Kidney tubule cell (primary cell): ENCODE measurements around the gene KDM5D.

Experiments
- DNase-seq: peaks from one replicate; pipeline ENCODE4 v3.0.0-alpha.2; 2018; ENCODE audit warnings: low spot score

Gene KDM5D

GRCh38 chrY:19744381-19745378 is at the start of gene KDM5D:
KDM5D (minus strand) TSS chrY:19744726; CDS start chrY:19744534, 192 bp downstream.
- no peak for DNase-seq

- DNase-seq: no peak
Measured at GRCh38 chrY:19768375-19768774, 23.8 kb upstream of the KDM5D start.

GRCh38 chrY:19743331-19743730 is 1.2 kb downstream of the KDM5D start:
- DNase-seq: no peak

GRCh38 chrY:19742153-19742552 is 2.4 kb downstream of the KDM5D start:
- no peak for DNase-seq

- no peak for DNase-seq
Measured at GRCh38 chrY:19734425-19734824, 10.1 kb downstream of the KDM5D start.

- no peak for DNase-seq
Measured at GRCh38 chrY:19717950-19718349, 26.6 kb downstream of the KDM5D start.

GRCh38 chrY:19717146-19717545 is 27.4 kb downstream of the KDM5D start:
- no peak for DNase-seq

GRCh38 chrY:19715226-19715625 is 29.3 kb downstream of the KDM5D start:
- DNase-seq: no peak

GRCh38 chrY:19713430-19713829 is 31.1 kb downstream of the KDM5D start:
- no peak for DNase-seq

GRCh38 chrY:19706273-19706672 is 38.3 kb downstream of the KDM5D start:
- DNase-seq: no peak

- no peak for DNase-seq
Measured at GRCh38 chrY:19698495-19698894, 46.0 kb downstream of the KDM5D start.

GRCh38 chrY:19680821-19681220 is 63.7 kb downstream of the KDM5D start:
- no peak for DNase-seq
